Motor neuron (in vitro differentiated cells): ENCODE data around the gene KIF3A. TPM values are rescaled to one million over a fixed set of nuclear protein-coding genes. Genes with fewer than 3 reads are reported as not detected.

ENCODE experiments used
- ATAC-seq, 8 experiments: fragments of 200-7000 bp; cut with Tn5 transposase; replicated peaks in 6 of 8; 2 replicates each; pipeline ENCODE4 v1.8.0; 2021; ENCODE audit warnings: mild to moderate bottlenecking in 8 of 8, moderate library complexity in 8 of 8
- H3K27ac ChIP-seq, 2 donors: fragments of 250-450 bp; sonication (Bioruptor Pico); 2 replicates each; pipeline ENCODE4 v1.9.0; 2021; ENCODE audit warnings: antibody characterized with exemption in 2 of 2, mild to moderate bottlenecking in 2 of 2, moderate library complexity in 1 of 2
- H3K4me1 ChIP-seq, 2 donors: fragments of 250-450 bp; sonication (Bioruptor Pico); replicated peaks in 1 of 2; 2 replicates each; pipeline ENCODE4 v1.6.1; 2021; ENCODE audit warnings: antibody characterized with exemption in 2 of 2, mild to moderate bottlenecking in 2 of 2, moderate library complexity in 1 of 2
- H3K4me3 ChIP-seq, 5 donors: fragments of 250-450 bp; sonication (Bioruptor Pico); 2 replicates each; pipeline ENCODE4 v1.9.0; 2021; ENCODE audit warnings: antibody characterized with exemption in 5 of 5, mild to moderate bottlenecking in 5 of 5, moderate library complexity in 4 of 5
- WGBS, 10 experiments: fragments of 450-650 bp; shearing (Covaris generic); methylation state at CpG; one replicate each; pipeline ENCODE4 v1.0.0; 2022; 5-methylcytosine and 5-hydroxymethylcytosine counted together
- in situ Hi-C, 9 experiments: fragments of 400-800 bp; cut with MboI; loops; one replicate each; pipeline ENCODE4 v1.15.0; 2021; ENCODE audit warnings: low sequenced_read_pairs in 9 of 9, low pct_unique_long_range_greater_than_20kb in 2 of 9; ENCODE audit not compliant: unreplicated experiment in 9 of 9
- total RNA-seq, 8 experiments: library from RNA; unstranded; fragments of 300-600 nt; gene quantifications; 2 replicates each; pipeline versions ENCODE4 v1.2.3 to v1.2.4, GENCODE V29; 2022

Gene KIF3A
- total RNA-seq, 8 experiments from 2014 or later = 11.1 to 65.8 (median 41.6) TPM

DNA sequence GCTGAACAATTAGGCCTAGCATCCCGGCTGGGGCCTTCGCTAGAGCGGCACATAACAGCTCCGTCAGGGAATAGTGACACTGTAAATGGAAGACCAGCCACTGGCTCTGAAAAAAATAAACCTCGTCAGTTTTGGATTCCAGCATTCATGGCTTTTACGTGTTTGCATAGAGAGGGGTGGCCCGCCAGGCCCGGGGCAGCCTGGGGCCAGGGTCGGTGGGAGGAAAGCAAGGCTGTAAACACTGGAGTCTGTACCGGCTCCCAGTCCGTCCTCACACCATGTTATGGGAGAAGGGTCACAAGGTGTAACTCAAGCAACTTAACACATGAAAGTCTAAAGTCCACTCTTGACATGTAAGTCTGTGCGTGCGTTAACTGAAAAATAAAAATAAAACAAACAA, 21.1 kb upstream of the KIF3A start:
- in situ Hi-C loops = no loop called here
- WGBS, 10 experiments = 70 to 100% (median 95%) methylated on average over 2 to 10 of the region's 13 CpGs
- Histone ChIP-seq H3K4me3 (no peak overlapping the region), H3K4me1 (no peaks in the 10 kb centered on the region), H3K27ac (no peak overlapping the region)
- ATAC-seq = no peak

DNA sequence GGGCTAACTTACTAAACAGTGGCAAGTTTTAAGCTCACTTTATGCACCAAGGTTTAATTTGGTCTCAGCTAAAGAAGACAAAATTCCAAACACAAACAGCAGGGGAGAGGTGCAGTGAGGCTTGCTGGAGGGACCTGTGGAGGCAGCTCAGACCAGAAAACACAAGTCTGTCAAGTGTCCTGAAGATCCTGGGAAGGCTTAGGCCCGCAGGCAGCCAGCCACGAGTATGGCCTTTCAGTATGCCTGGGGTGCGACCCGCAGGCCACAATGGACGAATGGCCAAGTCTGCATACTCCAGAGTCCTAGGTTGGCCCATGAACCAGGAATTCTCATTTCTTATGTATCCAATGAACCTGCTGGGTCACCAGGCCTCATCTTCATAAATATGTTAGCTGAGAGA, 19.2 kb upstream of the KIF3A start:
- Histone ChIP-seq H3K4me3 (no peak overlapping the region), H3K27ac (no peak overlapping the region), H3K4me1 (no peaks in the 10 kb centered on the region)
- 80 to 92% (median 91%) methylated on average over 1 to 5 of the region's 5 CpGs; no CpG with 5 or more reads in 6 of the 10 experiments for WGBS, 10 experiments
- ATAC-seq = no peak
- in situ Hi-C loops = no loop called here

DNA sequence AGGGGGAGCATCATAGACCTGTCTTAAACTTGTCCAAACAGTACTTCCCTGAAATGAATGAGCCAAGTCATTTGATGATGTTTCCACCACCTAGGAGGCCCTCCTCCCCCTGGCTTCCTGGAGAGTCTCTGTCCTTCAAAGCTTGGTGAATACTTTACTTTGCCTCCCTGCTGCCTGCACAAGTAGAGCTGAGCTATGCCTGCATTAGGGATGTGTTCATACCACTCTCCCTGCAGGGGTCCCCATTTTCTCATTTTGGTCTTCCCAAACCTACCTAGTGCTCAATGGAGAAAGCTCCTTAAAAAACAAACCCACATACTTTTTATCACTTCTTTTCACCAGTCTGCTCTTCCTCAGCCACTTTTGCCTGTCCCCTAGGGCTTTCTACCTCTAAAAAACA, 17.6 kb upstream of the KIF3A start:
- H3K27ac ChIP-seq = no peak overlapping the region

DNA sequence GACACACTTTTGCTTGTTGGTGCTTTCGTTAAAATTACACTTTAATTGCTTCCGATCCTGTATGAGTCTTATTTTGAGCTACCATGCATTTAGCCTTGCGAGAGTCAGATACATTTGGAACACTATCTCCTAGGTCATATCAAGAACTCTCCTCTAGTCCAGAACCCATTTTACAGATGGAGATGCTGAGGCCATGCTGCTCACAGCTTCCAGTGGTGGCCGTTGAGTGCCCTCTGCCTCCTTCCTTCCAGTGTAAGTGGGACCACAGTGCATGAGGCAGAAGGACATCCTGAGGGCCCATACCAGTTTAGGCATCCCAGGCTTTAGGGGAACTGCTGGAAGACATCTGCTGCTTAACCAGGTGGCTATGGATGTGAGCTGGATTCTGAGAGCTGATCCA, 16.8 kb upstream of the KIF3A start:
- H3K27ac ChIP-seq = no peak overlapping the region
- ATAC-seq = no peak
- no peaks in the 10 kb centered on the region for H3K4me1 ChIP-seq
- WGBS, 10 experiments = 80 to 100% (median 95%) methylated on average over 1 to 4 of the region's 4 CpGs; no CpG with 5 or more reads in 1 of the 10 experiments
- in situ Hi-C loops = no loop called here
- no peak overlapping the region for H3K4me3 ChIP-seq

More for the DNA sequence above, 17.6 kb upstream of the KIF3A start:
- Histone ChIP-seq H3K4me3 (no peak overlapping the region), H3K4me1 (no peaks in the 10 kb centered on the region)
- in situ Hi-C loops = no loop called here
- peak in 3 of 8 experiments; percentile 22 to 67 (median 60) for ATAC-seq

DNA sequence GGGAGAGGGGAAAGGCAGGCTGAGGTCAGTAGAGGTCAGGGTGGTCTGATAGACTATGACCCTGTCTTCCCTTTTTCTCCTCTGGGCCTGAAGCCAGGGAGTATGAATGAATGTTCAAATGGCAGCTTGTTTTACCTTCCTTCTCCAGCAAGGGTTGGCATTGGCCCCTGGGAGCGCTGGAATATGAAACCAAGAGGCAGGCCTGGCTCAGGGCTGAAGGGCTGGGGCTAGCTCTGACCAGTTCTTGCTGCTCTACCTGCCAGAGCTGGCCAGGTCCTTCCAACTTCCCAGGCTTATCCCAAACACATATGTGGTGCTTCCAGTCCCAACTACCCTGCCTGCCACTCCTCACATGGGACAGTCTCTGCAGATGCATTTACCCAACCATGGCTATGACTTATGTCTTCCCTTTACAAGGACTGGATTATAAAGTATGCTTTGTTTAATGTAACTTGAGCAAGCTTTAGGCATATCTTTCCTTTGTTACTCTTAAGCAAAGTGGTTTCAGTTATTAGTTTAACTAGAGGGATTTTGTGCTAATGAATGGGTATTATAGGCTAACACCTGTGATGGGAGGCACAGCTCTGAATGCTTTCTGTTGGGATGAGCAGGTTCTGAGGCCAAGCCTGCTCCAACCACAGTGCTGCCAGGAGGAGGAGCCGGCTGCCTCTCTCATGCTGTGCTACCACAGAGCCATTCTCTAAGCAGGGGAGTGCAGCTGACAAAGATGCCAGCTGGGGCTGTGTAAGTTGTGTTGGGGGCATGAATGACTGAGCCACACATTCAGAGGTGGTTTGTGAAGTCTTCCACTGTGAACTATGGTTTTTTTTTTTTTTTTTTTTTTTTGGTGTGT, 16.0 kb upstream of the KIF3A start:
- peak in 5 of 8 experiments; percentile 33 to 67 (median 65) for ATAC-seq
- in situ Hi-C loops = no loop called here

DNA sequence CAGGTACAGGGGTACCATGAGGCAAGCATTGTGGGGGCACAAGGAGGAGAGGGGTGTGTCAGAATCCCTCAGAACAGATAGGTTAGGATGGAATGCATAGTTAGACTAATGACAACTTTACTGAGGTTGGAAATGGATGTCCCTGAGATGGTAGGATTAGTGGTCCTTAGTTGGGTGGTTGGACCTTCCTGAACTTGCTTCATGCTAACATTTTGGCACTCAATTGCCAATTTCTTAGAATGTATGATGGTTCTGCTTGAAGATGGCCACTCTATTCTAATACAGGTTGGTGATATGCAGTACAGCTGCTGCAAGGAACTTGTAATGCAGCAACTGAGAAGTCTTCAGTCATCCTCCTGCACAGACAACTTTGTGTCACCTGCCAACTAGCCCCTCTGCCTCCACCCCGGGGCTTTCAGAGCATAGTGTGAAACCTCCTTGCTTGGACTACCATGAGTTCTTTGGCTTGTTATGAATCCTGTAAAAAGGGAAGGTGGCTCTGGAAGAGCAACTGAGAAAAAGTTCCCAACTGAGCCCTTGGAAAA, 15.3 kb upstream of the KIF3A start:
- no peak for ATAC-seq
- no peak overlapping the region for H3K4me3 ChIP-seq
- WGBS, 10 experiments = 50 to 100% (median 67%) methylated on average over 1 of the region's 1 CpG; no CpG with 5 or more reads in 5 of the 10 experiments
- H3K27ac ChIP-seq = no peak overlapping the region
- in situ Hi-C loops = no loop called here
- H3K4me1 ChIP-seq = no peaks in the 10 kb centered on the region

More for the DNA sequence above, 16.0 kb upstream of the KIF3A start:
- H3K4me3 ChIP-seq = no peak overlapping the region
- no peaks in the 10 kb centered on the region for H3K4me1 ChIP-seq
- 17 to 100% (median 47%) methylated on average over 1 to 2 of the region's 2 CpGs; no CpG with 5 or more reads in 6 of the 10 experiments for WGBS, 10 experiments
- no peak overlapping the region for H3K27ac ChIP-seq

DNA sequence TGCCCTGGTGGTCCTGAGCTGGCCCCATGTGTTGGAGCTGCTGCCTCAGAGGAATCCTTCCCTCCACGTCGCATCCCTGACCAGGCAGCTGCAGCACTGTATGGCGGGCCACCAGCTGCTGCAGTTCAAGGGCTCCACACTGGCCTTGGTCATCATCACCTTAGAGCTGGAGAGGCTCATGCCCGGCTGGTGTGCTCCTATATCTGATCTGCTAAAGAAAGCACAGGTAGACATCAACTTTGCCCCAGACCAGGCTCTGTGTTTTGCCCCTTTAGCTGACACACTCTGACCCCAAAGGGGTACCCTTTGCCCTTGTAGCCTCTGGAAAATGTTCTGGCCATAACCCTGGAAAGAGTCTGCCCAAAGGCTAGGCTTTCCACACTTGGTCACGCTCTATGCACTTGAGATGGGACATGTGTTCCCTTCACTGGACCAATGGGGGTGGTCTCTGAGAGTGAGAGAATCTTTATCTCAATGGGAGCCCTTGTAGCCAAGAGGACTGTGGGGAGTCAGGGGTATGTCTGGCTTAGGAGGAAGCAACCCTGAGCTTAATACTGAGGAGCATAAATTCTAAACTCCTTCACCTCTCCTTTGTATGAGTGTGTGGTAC, 14.7 kb upstream of the KIF3A start:
- H3K27ac ChIP-seq = no peak overlapping the region
- ATAC-seq = no peak

DNA sequence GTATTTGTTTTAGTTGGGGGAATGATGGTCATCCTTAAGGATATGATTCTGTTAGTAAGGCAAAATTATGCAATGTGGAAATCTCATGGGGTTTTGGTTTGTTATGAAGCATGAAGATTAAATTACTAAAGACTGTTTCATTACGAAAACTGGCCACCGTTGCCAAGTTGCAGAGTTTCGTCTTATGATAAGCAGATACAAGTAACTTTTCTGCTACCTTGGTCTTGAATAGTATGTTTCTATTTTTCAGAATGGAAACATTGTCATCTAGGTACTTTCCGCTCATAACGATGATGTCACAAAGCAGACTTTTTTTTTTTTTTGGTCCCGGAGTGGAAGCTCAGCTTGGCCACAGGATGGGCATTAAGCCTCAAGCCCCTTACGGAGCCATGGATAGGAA, 14.1 kb upstream of the KIF3A start:
- ATAC-seq = no peak
- in situ Hi-C loops = no loop called here
- Histone ChIP-seq H3K27ac (no peak overlapping the region), H3K4me3 (no peak overlapping the region), H3K4me1 (no peaks in the 10 kb centered on the region)
- WGBS, 10 experiments = 30 to 100% (median 84%) methylated on average over 2 to 7 of the region's 7 CpGs; no CpG with 5 or more reads in 1 of the 10 experiments

More for the DNA sequence above, 14.7 kb upstream of the KIF3A start:
- 60 to 100% (median 100%) methylated on average over 1 to 4 of the region's 5 CpGs; no CpG with 5 or more reads in 4 of the 10 experiments for WGBS, 10 experiments
- Histone ChIP-seq H3K4me3 (no peak overlapping the region), H3K4me1 (no peaks in the 10 kb centered on the region)
- in situ Hi-C loops = no loop called here

DNA sequence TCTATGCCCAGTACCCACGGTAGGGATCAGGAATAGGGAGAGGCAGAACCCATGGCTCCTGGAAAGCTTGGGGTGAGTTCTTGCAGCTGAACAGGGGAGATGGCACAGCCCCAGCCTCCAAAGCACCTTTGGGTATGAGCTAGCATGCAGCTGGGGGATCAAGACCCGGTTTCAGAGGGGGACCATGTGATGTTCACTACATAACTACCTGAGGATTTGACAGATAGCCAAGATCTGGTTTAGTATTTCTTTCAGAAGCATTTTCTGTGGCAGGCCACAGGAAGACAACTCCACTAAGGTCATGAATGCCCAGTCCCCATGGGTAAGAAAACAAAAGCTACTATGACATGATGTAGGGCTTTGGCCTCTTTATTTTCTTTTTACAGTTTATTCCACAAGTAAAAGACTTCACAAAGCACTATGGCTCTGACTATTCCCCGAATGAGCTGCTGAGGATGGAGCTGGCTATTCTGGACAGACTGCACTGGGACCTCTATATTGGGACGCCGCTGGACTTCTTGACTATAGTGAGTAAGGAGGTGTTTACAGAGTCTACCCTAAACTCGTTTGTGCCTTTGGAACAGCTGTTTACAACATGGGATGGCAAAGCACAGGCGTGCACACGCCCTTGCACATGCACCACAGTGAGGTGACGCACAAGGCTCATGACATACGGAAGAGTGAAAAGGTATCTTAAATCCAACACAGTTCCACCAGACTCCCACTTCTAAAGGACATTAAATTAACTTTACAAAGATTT, 13.3 kb upstream of the KIF3A start:
- WGBS, 10 experiments = 55 to 89% (median 74%) methylated on average over 3 to 9 of the region's 10 CpGs; no CpG with 5 or more reads in 1 of the 10 experiments
- Histone ChIP-seq H3K4me1 (no peaks in the 10 kb centered on the region), H3K4me3 (no peak overlapping the region), H3K27ac (no peak overlapping the region)
- ATAC-seq = no peak
- in situ Hi-C loops = no loop called here

DNA sequence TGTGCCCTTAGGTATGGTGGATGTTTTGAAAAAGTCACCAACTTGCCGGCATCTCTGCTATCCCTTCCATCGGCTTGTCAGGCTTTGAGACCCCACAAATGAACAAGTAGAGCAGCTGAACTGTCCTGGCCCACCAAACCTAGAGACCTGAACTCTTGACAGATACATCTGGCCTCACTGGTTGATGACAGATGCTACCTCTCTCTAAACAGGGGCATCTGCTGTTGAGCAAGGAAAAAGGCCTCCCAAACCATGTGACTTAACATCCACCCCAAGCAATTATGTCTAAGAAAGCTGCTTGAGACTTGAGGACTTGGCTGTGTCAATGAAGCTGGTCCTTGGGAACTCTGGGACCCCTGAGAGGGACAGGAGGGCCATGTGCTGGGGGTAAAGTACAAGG, 12.2 kb upstream of the KIF3A start:
- Histone ChIP-seq H3K27ac (no peak overlapping the region), H3K4me1 (no peaks in the 10 kb centered on the region), H3K4me3 (no peak overlapping the region)
- WGBS, 10 experiments = 63 to 100% (median 94%) methylated on average over 1 of the region's 2 CpGs; no CpG with 5 or more reads in 6 of the 10 experiments
- no peak for ATAC-seq
- in situ Hi-C loops = no loop called here

DNA sequence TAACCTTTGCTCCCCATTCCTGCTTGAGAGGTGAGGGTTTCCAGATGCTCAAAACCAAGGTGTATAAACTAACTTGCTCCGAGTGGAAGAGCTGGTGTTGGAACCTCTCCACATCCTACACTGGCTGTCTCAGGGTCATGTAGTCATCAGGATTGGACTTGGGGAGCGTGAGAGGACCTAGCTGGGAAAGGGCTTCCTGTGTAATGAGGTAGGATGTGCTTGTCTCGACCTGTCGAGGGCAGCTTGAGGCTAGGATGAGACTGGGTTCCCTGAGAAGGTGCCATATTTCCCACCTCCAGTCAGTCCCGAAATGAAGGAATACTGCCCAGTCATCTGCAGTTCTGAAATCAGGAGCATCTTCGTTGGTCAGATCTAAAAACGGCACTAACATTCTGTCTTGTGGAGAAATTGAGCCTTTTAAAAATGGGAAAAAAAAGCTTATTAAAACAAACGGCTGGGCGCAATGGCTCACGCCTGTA, 11.2 kb upstream of the KIF3A start:
- in situ Hi-C loops = no loop called here

DNA sequence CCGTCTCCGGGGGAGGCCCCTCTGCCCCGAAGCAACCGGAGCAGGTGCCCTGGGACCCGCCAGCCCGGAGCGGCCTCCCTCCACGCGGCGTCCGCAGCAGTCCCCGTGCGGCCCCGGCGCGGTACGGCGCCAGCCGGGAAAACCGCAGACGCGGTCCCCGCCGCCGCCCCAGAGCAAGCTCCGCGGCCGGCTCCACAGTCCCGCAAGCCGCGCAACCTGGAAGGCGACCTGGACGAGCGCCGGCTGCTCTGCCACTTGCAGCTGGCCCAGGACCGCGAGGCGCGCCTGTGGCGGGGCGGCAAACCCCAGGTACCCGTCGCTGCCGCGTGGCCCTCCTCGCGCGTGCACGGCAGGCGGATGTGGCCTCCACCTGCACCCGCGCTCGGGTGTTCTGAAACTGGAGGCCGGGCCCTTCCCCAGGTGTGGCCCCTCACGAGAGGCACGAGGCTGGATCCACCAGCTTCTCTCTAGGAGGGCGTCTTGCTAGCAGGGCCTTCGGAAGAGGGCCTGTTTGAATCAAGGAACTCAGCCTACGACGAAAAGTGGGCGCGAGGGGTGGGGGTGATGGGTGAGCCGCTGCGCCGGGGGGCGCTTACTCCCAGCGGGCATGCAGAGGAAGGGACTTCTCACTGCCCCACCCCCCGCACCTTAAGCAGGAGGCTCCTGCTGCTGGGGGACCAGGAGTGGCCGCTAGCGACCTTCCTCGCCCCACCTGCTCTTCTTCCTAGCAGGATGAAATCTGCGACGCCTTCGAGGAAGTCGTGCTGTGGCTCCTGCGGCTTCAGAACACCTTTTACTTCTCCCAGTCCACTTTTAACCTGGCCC, 10.5 kb upstream of the KIF3A start:
- 11 to 93% (median 53%) methylated on average over 1 to 15 of the region's 76 CpGs; no CpG with 5 or more reads in 3 of the 10 experiments for WGBS, 10 experiments
- Histone ChIP-seq H3K27ac (no peak overlapping the region), H3K4me1 (no peaks in the 10 kb centered on the region), H3K4me3 (peak overlapping the region in 2 of 5 donors; percentile 16 to 22)
- in situ Hi-C loops = no loop called here
- peak in 4 of 8 experiments; percentile 18 to 50 (median 20) for ATAC-seq

More for the DNA sequence above, 11.2 kb upstream of the KIF3A start:
- no peak for ATAC-seq
- WGBS, 10 experiments = 70 to 100% (median 85%) methylated on average over 2 to 9 of the region's 10 CpGs; no CpG with 5 or more reads in 2 of the 10 experiments
- no peaks in the 10 kb centered on the region for H3K4me1 ChIP-seq
- H3K4me3 ChIP-seq = no peak overlapping the region
- H3K27ac ChIP-seq = no peak overlapping the region
